Fibroblast of skin of right quadriceps (primary cell): ENCODE data around the gene DOK3.

ENCODE experiments used
- DNase-seq: peaks from one replicate; pipeline ENCODE4 v3.0.0-alpha.2; 2013

The DOK3 gene

GRCh38 chr5:177511796-177512675 lies 2.4 kb upstream of the DOK3 start:
- DNase-seq = no peak

GRCh38 chr5:177511181-177511580 lies 1.6 kb upstream of the DOK3 start:
- no peak for DNase-seq

- DNase-seq = no peak
Measured at GRCh38 chr5:177510567-177511053, 984 bp upstream of the DOK3 start.

GRCh38 chr5:177509991-177510566 lies 453 bp upstream of the DOK3 start:
- DNase-seq = no peak

GRCh38 chr5:177508837-177509236 lies 789 bp downstream of the DOK3 start:
- DNase-seq = no peak

- no peak for DNase-seq
Measured at GRCh38 chr5:177508221-177508611, 1.4 kb downstream of the DOK3 start.

- DNase-seq = no peak
Measured at GRCh38 chr5:177507596-177508220, 1.9 kb downstream of the DOK3 start.

GRCh38 chr5:177507165-177507564 lies 2.5 kb downstream of the DOK3 start:
- no peak for DNase-seq

GRCh38 chr5:177505075-177505474 lies 4.6 kb downstream of the DOK3 start:
- no peak for DNase-seq

GRCh38 chr5:177504086-177505056 lies 5.3 kb downstream of the DOK3 start:
- no peak for DNase-seq

GRCh38 chr5:177503351-177504085 lies 6.1 kb downstream of the DOK3 start:
- DNase-seq = no peak

GRCh38 chr5:177502886-177503285 lies 6.7 kb downstream of the DOK3 start:
- DNase-seq = no peak

- no peak for DNase-seq
Measured at GRCh38 chr5:177501874-177502678, 7.5 kb downstream of the DOK3 start.

GRCh38 chr5:177500685-177501522 lies 8.7 kb downstream of the DOK3 start:
- DNase-seq = peak; percentile 78

- no peak for DNase-seq
Measured at GRCh38 chr5:177499842-177500241, 9.8 kb downstream of the DOK3 start.

- DNase-seq = no peak
Measured at GRCh38 chr5:177498013-177498787, 11.4 kb downstream of the DOK3 start.

GRCh38 chr5:177497292-177498012 lies 12.2 kb downstream of the DOK3 start, which contains the start of gene PDLIM7:
TSS of gene PDLIM7 (minus strand) at chr5:177497604. CDS start at chr5:177496512, 1,092 bp downstream.
- DNase-seq = peak; percentile 98

GRCh38 chr5:177496727-177497291 lies 12.8 kb downstream of the DOK3 start:
- DNase-seq = peak; percentile 98
